ENCODE results near the gene EP300.

Gene EP300

GRCh38 chr22:41216984-41217383, 124.6 kb downstream of the EP300 start:
- no peak for DNase-seq

GRCh38 chr22:41217553-41218157, 125.3 kb downstream of the EP300 start:
- DNase-seq, result peak; percentile 49

- DNase-seq, result no peak
Observed at GRCh38 chr22:41222846-41223507, 130.6 kb downstream of the EP300 start.

GRCh38 chr22:41223535-41223934, 131.1 kb downstream of the EP300 start:
- no peak for DNase-seq

GRCh38 chr22:41226723-41227655, 134.6 kb downstream of the EP300 start:
- DNase-seq, result no peak

- DNase-seq, result no peak
Observed at GRCh38 chr22:41229215-41229614, 136.8 kb downstream of the EP300 start.
